IMR-90 (cell line): Measurements from ENCODE around the gene QSER1. TPM values are rescaled to one million over a fixed set of nuclear protein-coding genes. Genes with fewer than 3 reads are reported as not detected.

ENCODE experiments used
- ATAC-seq: fragments of 200-7000 bp; cut with Tn5 transposase; 2 replicates; pipeline ENCODE4 v1.9.1; 2020; ENCODE audit warnings: low read depth, mild to moderate bottlenecking, moderate library complexity
- BruUV-seq: library from RNA; stranded (reverse); fragments of 400-500 nt; replicated peaks from 2 replicates; lab custom pipeline; 2021; lab: Mats Ljungman, UMichigan
- CTCF ChIA-PET: fragments of 300-600 bp; formaldehyde crosslinking; extraction: SDS; loops from one replicate; lab custom pipeline; 2021; ENCODE audit warnings: antibody characterized with exemption; lab: Yijun Ruan, JAX
- POLR2A ChIA-PET: fragments of 300-600 bp; sonication (Branson Sonifier 250); formaldehyde crosslinking; loops from one replicate; lab custom pipeline; 2022; ENCODE audit warnings: antibody characterized with exemption; ENCODE audit not compliant: unreplicated experiment; lab: Charles Lee
- DNase-seq: peaks from one replicate; pipeline ENCODE4 v3.0.0; 2013
- H2AFZ ChIP-seq: replicated peaks from 2 replicates; pipeline ENCODE3; 2013; ENCODE audit warnings: low read length, mild to moderate bottlenecking; ENCODE audit not compliant: poor library complexity
- H2AK5ac ChIP-seq: 2 replicates; pipeline ENCODE4 v1.6.1; 2013; ENCODE audit warnings: low read depth, low read length, inconsistent platforms
- H2AK9ac ChIP-seq: replicated peaks from 2 replicates; pipeline ENCODE3; 2013; ENCODE audit warnings: mild to moderate bottlenecking, low read depth, low read length, moderate library complexity; ENCODE audit not compliant: poor library complexity
- H2BK120ac ChIP-seq: 2 replicates; pipeline ENCODE4 v1.6.1; 2013; ENCODE audit warnings: low read depth, low read length, inconsistent platforms
- H2BK15ac ChIP-seq: 3 replicates; pipeline ENCODE4 v1.6.1; 2013; ENCODE audit warnings: low read depth, low read length, inconsistent platforms
- H2BK20ac ChIP-seq: 2 replicates; pipeline ENCODE4 v1.6.1; 2013; ENCODE audit warnings: low read depth, mild to moderate bottlenecking, inconsistent platforms, low read length, moderate library complexity
- H2BK5ac ChIP-seq: 2 replicates; pipeline ENCODE4 v1.6.1; 2013; ENCODE audit warnings: mild to moderate bottlenecking, low read depth, low read length, inconsistent platforms; ENCODE audit not compliant: poor library complexity, severe bottlenecking
- H3K14ac ChIP-seq: replicated peaks from 2 replicates; pipeline ENCODE4 v1.6.1; 2013; ENCODE audit warnings: low read depth, low read length, inconsistent platforms
- H3K18ac ChIP-seq: 2 replicates; pipeline ENCODE4 v1.6.1; 2013; ENCODE audit warnings: low read depth, low read length, control low read depth
- H3K23ac ChIP-seq: 2 replicates; pipeline ENCODE4 v1.6.1; 2013; ENCODE audit warnings: low read depth, low read length, inconsistent platforms
- H3K27ac ChIP-seq: 2 replicates; pipeline ENCODE4 v1.5.1; 2013; ENCODE audit warnings: mild to moderate bottlenecking, control low read depth, low read length; ENCODE audit not compliant: insufficient read depth
- H3K27me3 ChIP-seq: 2 replicates; pipeline ENCODE4 v1.6.1; 2013; ENCODE audit warnings: low read length; ENCODE audit not compliant: control insufficient read depth, insufficient read depth
- H3K36me3 ChIP-seq: 2 replicates; pipeline ENCODE4 v1.6.1; 2013; ENCODE audit warnings: low read length, mixed read lengths; ENCODE audit not compliant: control insufficient read depth, insufficient read depth
- H3K4ac ChIP-seq: 2 replicates; pipeline ENCODE4 v1.6.1; 2013; ENCODE audit warnings: low read depth, low read length, inconsistent platforms
- H3K4me1 ChIP-seq: 2 replicates; pipeline ENCODE4 v1.6.1; 2013; ENCODE audit warnings: low read length, mixed read lengths; ENCODE audit not compliant: control insufficient read depth, insufficient read depth
- H3K4me2 ChIP-seq: 2 replicates; pipeline ENCODE4 v1.6.1; 2013; ENCODE audit warnings: low read depth, mild to moderate bottlenecking, control low read depth, low read length, moderate library complexity
- H3K4me3 ChIP-seq: 2 replicates; pipeline ENCODE4 v1.5.1; 2013; ENCODE audit warnings: low read depth, mild to moderate bottlenecking, control low read depth, low read length, moderate library complexity; ENCODE audit not compliant: insufficient read depth
- H3K56ac ChIP-seq: 2 replicates; pipeline ENCODE4 v1.6.1; 2013; ENCODE audit warnings: low read length, inconsistent platforms; ENCODE audit not compliant: insufficient read depth; ENCODE audit errors: extremely low read depth
- H3K79me1 ChIP-seq, 2 experiments: 2 replicates each; pipeline ENCODE4 v1.6.1; 2013; ENCODE audit warnings: low read length in 2 of 2, inconsistent platforms in 1 of 2, low read depth in 1 of 2
- H3K9ac ChIP-seq: 2 replicates; pipeline ENCODE4 v1.6.1; 2013; ENCODE audit warnings: low read depth, low read length, control low read depth
- H3K9me1 ChIP-seq: 2 replicates; pipeline ENCODE4 v1.6.1; 2013; ENCODE audit warnings: low read length, inconsistent platforms; ENCODE audit not compliant: insufficient read depth
- H3K9me3 ChIP-seq: 2 replicates; pipeline ENCODE4 v1.6.1; 2013; ENCODE audit warnings: low read length; ENCODE audit not compliant: control insufficient read depth, insufficient read depth
- H4K20me1 ChIP-seq: 2 replicates; pipeline ENCODE4 v1.6.1; 2013; ENCODE audit warnings: low read length, inconsistent platforms; ENCODE audit not compliant: insufficient read depth
- H4K5ac ChIP-seq: 2 replicates; pipeline ENCODE4 v1.6.1; 2013; ENCODE audit warnings: mild to moderate bottlenecking, low read depth, low read length, control low read depth
- H4K8ac ChIP-seq, 2 experiments: 2 replicates each; pipeline ENCODE4 v1.6.1; 2013; ENCODE audit warnings: low read depth in 2 of 2, low read length in 2 of 2, control low read depth in 1 of 2, inconsistent platforms in 1 of 2
- H4K91ac ChIP-seq: 2 replicates; pipeline ENCODE4 v1.6.1; 2013; ENCODE audit warnings: low read depth, low read length, inconsistent platforms; ENCODE audit not compliant: insufficient read depth
- MAZ ChIP-seq: IDR thresholded peaks from 2 replicates; pipeline ENCODE4 v1.6.1; 2012; ENCODE audit warnings: low read depth, mild to moderate bottlenecking, low read length, improper control_type of control experiment, moderate library complexity, borderline replicate concordance
- MXI1 ChIP-seq: IDR thresholded peaks from 2 replicates; pipeline ENCODE4 v1.6.1; 2012; ENCODE audit warnings: low read depth, mild to moderate bottlenecking, low read length, moderate library complexity, borderline replicate concordance
- RCOR1 ChIP-seq: IDR thresholded peaks from 2 replicates; pipeline ENCODE4 v1.6.1; 2012; ENCODE audit warnings: mild to moderate bottlenecking, low read length, improper control_type of control experiment; ENCODE audit not compliant: insufficient replicate concordance
- RFX5 ChIP-seq: IDR thresholded peaks from 2 replicates; pipeline ENCODE4 v1.8.0; 2012; ENCODE audit warnings: low read depth, mild to moderate bottlenecking, low read length, moderate library complexity
- dilution Hi-C: fragments of 300-500 bp; cut with HindIII; formaldehyde crosslinking; loops from one replicate; pipeline ENCODE4 v1.14.3; 2018; ENCODE audit warnings: low sequenced_read_pairs; ENCODE audit not compliant: unreplicated experiment
- in situ Hi-C: fragments of 300-500 bp; cut with MboI; formaldehyde crosslinking; loops from 3 replicates; pipeline ENCODE4 v1.14.3; 2019; ENCODE audit warnings: low sequenced_read_pairs, inconsistent platforms, mixed read lengths
- intact Hi-C: fragments of 100-400 bp; cut with micrococcal nuclease; formaldehyde crosslinking; loops from 2 replicates; pipeline ENCODE4 v1.10.0; 2022
- polyA plus RNA-seq, 3 experiments: library from polyadenylated mRNA; depleted of rRNA; stranded (reverse); fragments of >200 nt; gene quantifications; 2 replicates each; pipeline ENCODE4 v1.2.3, GENCODE V29; 2012; ENCODE audit warnings: low replicate concordance in 1 of 3
- total RNA-seq: library from RNA; depleted of rRNA; stranded (reverse); fragments of >200 nt; gene quantifications from 2 replicates; pipeline ENCODE4 v1.2.3, GENCODE V29; 2012
- TF ChIP-seq, protein P1 (sequence below): fragments of 150-350 bp; IDR thresholded peaks from 2 replicates; pipeline ENCODE4 v1.6.1; 2016; ENCODE audit warnings: low read depth, mild to moderate bottlenecking, low read length, moderate library complexity, borderline replicate concordance

The QSER1 gene
- total and polyA plus RNA-seq, 2 of the 4 experiments (the other 2 are of a cell fraction), result 5.9 to 15.6 TPM

DNA sequence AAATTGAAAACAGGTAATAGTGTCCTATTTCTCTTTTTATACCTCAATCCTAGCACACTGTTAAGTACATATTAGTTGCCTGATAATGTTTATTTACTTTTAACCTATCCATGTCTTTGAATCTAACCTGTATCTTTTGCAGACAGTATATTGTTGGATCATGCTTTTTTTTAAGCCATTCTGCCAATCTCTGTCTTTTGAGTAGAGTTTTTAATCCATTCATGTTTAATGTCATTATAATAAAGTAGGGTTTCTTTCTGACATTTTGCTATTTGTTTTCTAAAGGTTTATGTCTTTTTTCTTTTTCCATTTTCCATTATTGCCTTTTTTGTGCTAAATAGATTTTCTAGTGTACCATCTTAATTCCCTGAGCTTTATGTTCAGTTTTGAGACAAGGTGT is 99.3 kb downstream of the QSER1 start:
- ChIA-PET POLR2A (no interaction called here), CTCF (no interaction called here)
- in situ Hi-C loops, result no loop called here

More for the DNA sequence above, 99.3 kb downstream of the QSER1 start:
- no peak overlapping the region for H4K5ac ChIP-seq
- no peak overlapping the region for H4K8ac ChIP-seq
- H4K20me1 ChIP-seq, result no peaks in the 10 kb centered on the region
- no peak overlapping the region for H2AK9ac ChIP-seq
- dilution Hi-C loops, result no loop called here
- no peak overlapping the region for H2BK15ac ChIP-seq
- intact Hi-C loops, result no loop called here
- H2BK20ac ChIP-seq, result no peak overlapping the region
- H3K27me3 ChIP-seq, result no peaks in the 10 kb centered on the region
- H3K9me1 ChIP-seq, result no peaks in the 10 kb centered on the region
- H3K4me1 ChIP-seq, result no peaks in the 10 kb centered on the region
- H3K9me3 ChIP-seq, result peaks cover 4% of the 10 kb centered on the region
- no peak overlapping the region for H3K4me2 ChIP-seq
- no peak overlapping the region for H2AFZ ChIP-seq
- no peak overlapping the region for H2BK5ac ChIP-seq
- no peak overlapping the region for H3K23ac ChIP-seq
- no peak for DNase-seq
- no peak overlapping the region for H2BK120ac ChIP-seq
- H4K91ac ChIP-seq, result no peak overlapping the region
- H3K4ac ChIP-seq, result no peak overlapping the region
- no peak for ATAC-seq
- no peak overlapping the region for H3K56ac ChIP-seq
- H3K36me3 ChIP-seq, result no peaks in the 10 kb centered on the region
- BruUV-seq, result no TSS peak
- H3K9ac ChIP-seq, result no peak overlapping the region
- no peak overlapping the region for H2AK5ac ChIP-seq
- no peak overlapping the region for H3K4me3 ChIP-seq
- H3K18ac ChIP-seq, result no peak overlapping the region
- TF ChIP-seq MXI1, result no peak
- TF ChIP-seq RFX5, result no peak
- TF ChIP-seq MAZ, result no peak
- TF ChIP-seq, protein P1, sequence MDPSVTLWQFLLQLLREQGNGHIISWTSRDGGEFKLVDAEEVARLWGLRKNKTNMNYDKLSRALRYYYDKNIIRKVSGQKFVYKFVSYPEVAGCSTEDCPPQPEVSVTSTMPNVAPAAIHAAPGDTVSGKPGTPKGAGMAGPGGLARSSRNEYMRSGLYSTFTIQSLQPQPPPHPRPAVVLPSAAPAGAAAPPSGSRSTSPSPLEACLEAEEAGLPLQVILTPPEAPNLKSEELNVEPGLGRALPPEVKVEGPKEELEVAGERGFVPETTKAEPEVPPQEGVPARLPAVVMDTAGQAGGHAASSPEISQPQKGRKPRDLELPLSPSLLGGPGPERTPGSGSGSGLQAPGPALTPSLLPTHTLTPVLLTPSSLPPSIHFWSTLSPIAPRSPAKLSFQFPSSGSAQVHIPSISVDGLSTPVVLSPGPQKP, result no peak
- no peak for TF ChIP-seq RCOR1
- no peak overlapping the region for H3K14ac ChIP-seq
- no peak overlapping the region for H3K27ac ChIP-seq
- H3K79me1 ChIP-seq, result no peaks in the 10 kb centered on the region
